GM19397 (cell line): Measurements from ENCODE around the gene MACROD2.
"Not testable (repeated sequence)": the region's sequence is repeated elsewhere in the genome, so short reads cannot be mapped to it uniquely, and the experiment has no call there.

Experiments
- ATAC-seq: cut with Tn5 transposase; IDR thresholded peaks from one replicate; pipeline ENCODE4 v1.9.1; 2021; ENCODE audit warnings: mild to moderate bottlenecking, moderate library complexity; ENCODE audit not compliant: unreplicated experiment

MACROD2 gene

GRCh38 chr20:16003310-16003709, 2008.0 kb downstream of the MACROD2 start:
- no peak for ATAC-seq

DNA sequence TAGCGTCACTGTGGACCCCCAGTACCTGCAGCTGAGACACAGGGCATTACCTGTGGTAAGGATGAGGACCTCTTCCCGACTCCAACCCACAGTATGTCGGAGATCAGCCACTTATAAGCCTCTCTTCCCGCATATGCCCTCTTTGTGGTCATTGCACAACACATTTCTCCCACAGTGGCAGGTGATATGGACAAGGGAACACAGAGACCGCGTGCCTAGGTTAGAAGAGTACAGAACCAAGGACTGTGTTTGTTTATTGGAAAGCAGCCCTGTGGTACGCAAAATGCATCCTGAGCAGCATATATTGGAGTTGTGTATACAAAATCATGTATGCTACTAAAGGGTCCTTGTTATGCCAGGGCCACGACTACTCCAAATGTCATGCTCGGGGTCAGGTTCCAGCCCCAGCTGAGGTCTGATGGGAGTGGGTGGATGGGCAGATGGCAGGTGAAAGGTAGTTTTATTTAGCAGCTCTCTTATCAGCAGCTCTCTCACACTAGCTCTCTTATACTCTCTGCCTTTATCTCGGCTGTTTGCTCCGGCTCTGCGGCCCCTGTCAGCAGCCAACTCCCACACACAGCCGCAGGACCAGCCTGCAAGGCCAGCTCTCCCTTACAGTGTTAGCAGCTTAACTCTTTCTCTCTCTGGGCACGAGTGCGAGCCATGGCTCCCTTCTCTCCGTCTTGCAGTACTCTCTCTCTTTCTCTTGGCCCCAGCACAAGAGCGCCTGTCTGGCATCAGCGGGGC, 2009.0 kb downstream of the MACROD2 start:
- no peak for ATAC-seq

GRCh38 chr20:16005021-16005914, 2010.0 kb downstream of the MACROD2 start:
- no peak for ATAC-seq

DNA sequence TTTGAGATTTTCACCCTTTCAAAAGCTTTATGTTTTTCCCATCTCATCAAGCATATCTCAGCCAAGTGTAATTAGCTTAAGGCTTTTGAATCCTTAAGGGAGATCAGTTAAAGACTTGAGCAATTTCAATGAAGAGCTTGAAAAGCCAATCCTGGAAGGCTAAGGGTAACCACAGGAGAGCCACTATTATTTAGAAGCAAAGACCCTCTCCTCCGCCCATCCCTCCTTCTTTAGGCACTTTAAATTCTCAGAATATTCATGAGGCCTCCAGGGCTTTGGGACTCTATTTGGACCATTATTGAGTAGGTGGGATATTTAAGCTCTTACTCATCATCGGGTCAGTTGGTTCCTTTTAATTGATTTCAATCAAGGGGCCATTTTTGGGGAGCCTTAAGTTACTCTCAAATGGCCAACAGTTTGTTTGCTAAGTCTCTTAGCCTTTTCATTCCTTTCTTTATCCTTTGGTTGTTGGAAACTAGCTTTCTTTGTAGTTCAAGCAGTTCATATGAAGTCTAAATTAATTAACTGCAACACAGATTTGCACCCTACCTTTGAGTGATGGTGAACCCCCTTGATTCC, 2010.7 kb downstream of the MACROD2 start:
- no peak for ATAC-seq

- ATAC-seq = peak; percentile 96
Observed at GRCh38 chr20:16007164-16007563, 2011.8 kb downstream of the MACROD2 start.

GRCh38 chr20:16007962-16008361, 2012.6 kb downstream of the MACROD2 start:
- ATAC-seq = no peak

- no peak for ATAC-seq
Observed at GRCh38 chr20:16011056-16011455, 2015.7 kb downstream of the MACROD2 start.

DNA sequence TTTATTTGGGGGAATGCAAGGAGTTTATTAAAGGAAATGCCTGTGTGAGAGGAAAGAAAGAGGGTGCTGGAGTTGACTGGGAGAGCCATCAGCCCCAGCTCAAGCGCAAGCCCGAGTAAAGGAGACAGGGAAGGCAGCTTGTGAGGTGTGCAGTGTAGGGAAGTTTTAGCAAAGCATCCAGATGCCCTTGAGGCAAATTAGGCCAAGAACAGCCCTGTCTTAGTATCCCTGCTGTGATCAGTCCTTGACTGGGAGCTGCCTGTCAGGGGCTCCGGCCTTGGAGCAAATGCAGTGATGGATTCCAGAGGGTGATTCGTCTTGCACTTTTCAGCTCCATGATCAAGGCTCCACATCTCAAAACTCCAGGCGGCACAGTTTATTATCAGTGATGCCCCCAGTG, 2016.2 kb downstream of the MACROD2 start:
- ATAC-seq = no peak

- ATAC-seq = not testable (repeated sequence)
Observed at GRCh38 chr20:16012934-16013333, 2017.6 kb downstream of the MACROD2 start.

DNA sequence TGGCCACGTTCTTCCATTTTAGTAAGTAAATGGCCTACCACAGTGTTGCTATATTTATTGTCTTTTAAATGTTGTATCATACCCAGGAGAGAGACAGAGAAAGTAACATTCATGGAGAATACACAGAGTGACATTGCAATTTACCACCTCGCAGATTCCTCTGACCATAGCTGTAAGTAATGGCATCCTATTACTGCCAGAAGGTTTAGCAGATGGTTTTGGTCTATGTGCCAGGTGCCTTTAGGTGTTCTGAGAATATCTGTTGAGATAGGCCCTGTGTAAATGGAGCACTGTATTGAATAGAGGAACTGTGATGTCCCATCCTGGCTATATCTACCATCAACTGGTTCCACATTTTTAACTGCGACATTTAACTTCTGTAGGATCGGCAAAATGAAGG, 2018.3 kb downstream of the MACROD2 start:
- no peak for ATAC-seq

GRCh38 chr20:16014436-16014835, 2019.1 kb downstream of the MACROD2 start:
- ATAC-seq = no peak

DNA sequence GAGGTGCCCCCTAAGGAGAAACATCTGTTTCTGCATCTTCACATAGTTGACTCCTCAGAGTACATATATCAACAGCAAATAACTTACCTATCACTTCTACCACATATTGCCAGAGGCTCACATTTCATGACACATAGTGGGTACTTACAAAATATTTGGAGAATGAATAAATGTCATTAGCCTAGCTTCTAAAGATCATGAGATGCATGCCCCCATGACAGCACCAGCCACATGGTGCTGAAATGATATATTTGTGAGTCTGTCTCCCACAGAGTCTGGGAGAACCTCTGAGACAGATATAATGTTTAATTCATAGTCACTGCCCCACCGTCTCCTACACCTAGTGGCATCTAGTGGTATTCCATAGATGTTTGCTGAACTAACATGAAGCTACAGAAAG, 2022.3 kb downstream of the MACROD2 start:
- no peak for ATAC-seq

DNA sequence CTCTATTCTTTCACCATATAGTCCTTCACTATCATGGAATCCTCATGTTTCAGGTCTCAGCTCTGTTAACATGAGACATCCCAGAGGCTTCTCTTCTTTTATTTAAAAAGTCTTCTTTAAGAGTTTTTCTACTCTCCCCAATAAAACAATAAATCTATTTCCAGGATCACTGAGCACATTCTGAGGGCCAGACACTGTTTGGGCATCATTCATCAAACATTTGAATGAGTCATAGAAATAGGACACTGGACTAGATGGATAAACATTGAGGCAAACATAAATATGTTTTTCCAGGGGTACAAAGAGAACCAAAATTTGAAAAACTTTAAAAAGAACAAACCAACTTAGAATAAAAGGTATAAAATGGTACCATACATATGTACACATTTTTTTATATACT, 2023.6 kb downstream of the MACROD2 start:
- no peak for ATAC-seq

DNA sequence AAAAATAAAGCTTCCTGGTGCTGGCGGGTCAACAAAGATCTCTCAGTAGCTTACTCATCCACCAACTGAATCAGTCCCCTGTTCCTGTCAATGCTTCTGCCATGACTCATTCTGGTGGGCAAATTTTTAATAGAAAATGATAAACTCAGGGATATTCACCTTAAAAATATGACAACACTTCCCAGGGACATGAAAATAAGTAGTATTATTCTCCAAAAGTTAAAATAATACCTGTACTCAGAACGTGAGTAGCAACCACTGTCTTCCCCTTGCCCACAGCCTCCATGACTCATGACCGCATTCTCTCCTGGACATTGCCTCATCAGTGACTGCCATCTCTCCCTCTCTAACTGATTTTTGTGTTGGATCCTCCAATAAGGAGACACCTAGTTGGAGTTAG, 2025.7 kb downstream of the MACROD2 start:
- ATAC-seq = no peak

DNA sequence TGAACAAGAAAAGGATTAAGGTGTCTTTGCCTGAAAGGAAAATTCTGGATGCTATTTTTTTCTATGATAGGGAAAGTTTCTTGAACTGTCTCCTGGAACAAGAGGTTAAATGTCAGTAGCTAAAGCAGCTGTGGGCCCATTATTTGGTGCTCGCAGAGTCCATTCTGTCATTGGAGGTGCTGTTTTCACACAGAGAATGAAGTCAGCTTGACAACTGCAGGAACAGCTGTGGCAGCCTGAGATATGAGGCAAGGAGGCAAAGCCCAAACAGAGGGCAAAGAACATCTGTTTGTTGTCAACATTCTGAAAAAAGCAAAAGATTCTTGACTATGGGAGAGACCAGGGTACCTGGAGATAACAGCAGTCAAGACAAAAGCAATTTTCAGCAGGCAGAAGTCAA, 2029.8 kb downstream of the MACROD2 start:
- no peak for ATAC-seq

- no peak for ATAC-seq
Observed at GRCh38 chr20:16027686-16028085, 2032.4 kb downstream of the MACROD2 start.

- ATAC-seq = peak; percentile 58
Observed at GRCh38 chr20:16028923-16029322, 2033.6 kb downstream of the MACROD2 start.

- no peak for ATAC-seq
Observed at GRCh38 chr20:16030253-16030652, 2034.9 kb downstream of the MACROD2 start.

DNA sequence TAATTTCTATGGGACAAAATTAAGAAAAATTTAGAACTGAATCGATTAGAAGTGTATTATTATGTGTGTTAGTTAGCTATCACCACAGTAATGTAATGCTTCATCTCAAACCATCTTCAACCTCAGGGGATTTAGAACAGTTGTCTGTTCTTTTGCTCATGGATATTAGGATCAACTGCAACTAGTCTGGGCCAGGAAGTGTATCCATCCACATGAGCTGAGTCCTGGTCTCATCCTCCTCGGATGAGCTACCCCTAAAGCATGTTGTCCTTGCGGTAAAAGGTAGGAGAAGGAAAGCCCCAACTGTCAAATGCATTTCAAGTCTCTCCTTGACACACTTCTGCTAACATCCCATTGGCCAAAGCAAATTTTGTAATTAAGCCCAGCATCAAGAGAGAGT, 2040.3 kb downstream of the MACROD2 start:
- ATAC-seq = no peak

GRCh38 chr20:16036331-16036730, 2041.0 kb downstream of the MACROD2 start:
- ATAC-seq = no peak

DNA sequence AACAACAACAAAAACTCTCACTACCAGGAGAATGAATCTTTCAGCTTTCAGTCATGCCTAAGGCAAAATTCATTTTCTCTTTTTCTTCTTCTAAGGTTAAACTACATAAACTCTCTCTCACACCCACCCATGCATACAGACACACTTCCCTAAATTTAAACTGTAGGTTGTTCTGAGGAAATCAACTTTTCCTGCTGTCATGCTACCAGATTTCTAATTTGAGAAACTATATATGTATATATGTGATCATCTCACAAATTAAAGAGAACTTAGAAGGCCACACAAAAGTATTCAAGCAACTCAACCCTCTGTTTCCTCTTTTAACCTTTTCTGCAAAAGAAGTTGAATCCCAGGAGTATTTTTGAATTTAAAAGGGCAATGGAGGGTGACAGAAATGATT, 2045.4 kb downstream of the MACROD2 start:
- no peak for ATAC-seq

- no peak for ATAC-seq
Observed at GRCh38 chr20:16042731-16043130, 2047.4 kb downstream of the MACROD2 start.
